ENCODE data around the gene COX10. TPM values are rescaled to one million over a fixed set of nuclear protein-coding genes. Genes with fewer than 3 reads are reported as not detected.
"Not testable (repeated sequence)": the region's sequence is repeated elsewhere in the genome, so short reads cannot be mapped to it uniquely, and the experiment has no call there.

The COX10 gene
- total RNA-seq, 4 donors from 2014 or later = 20.3 to 27.2 (median 22.0) TPM

GRCh38 chr17:14191469-14191868 is 122.2 kb downstream of the COX10 start:
- intact Hi-C loops (cut with DNase I); H3K4me1 ChIP-seq; H3K4me3 ChIP-seq; H3K27me3 ChIP-seq; H3K27ac ChIP-seq (replicated peaks in 1 of 4); H3K9me3 ChIP-seq; DNase-seq (ENCODE audit: extremely low spot score): not testable (repeated sequence)
- peaks cover 0 to 19% (median 1%) of the 10 kb centered on the region in 4 donors for H3K36me3 ChIP-seq

GRCh38 chr17:14192039-14192438 is 122.7 kb downstream of the COX10 start:
- H3K4me3 ChIP-seq; DNase-seq (ENCODE audit: extremely low spot score); H3K27me3 ChIP-seq; H3K9me3 ChIP-seq; intact Hi-C loops (cut with DNase I); H3K4me1 ChIP-seq; H3K27ac ChIP-seq (replicated peaks in 1 of 4): not testable (repeated sequence)
- WGBS = 89% methylated on average over 6 of the region's 11 CpGs
- H3K36me3 ChIP-seq = peaks cover 0 to 19% (median 3%) of the 10 kb centered on the region in 4 donors

GRCh38 chr17:14192636-14193344 is 123.5 kb downstream of the COX10 start:
- H3K4me1 ChIP-seq; H3K9me3 ChIP-seq; DNase-seq (ENCODE audit: extremely low spot score); H3K27me3 ChIP-seq; intact Hi-C loops (cut with DNase I); H3K27ac ChIP-seq (replicated peaks in 1 of 4); H3K4me3 ChIP-seq: not testable (repeated sequence)
- WGBS = 81% methylated on average over 13 of the region's 13 CpGs
- peaks cover 0 to 19% (median 3%) of the 10 kb centered on the region in 4 donors for H3K36me3 ChIP-seq

- no peak overlapping the region for H3K27ac ChIP-seq (replicated peaks in 1 of 4)
- DNase-seq (ENCODE audit: extremely low spot score) = no peak
- no peak overlapping the region for H3K4me3 ChIP-seq
- H3K27me3 ChIP-seq = no peaks in the 10 kb centered on the region
- peaks cover 0 to 10% (median 3%) of the 10 kb centered on the region in 4 donors for H3K4me1 ChIP-seq
- H3K36me3 ChIP-seq = peaks cover 0 to 23% (median 3%) of the 10 kb centered on the region in 4 donors
- 82% methylated on average over 4 of the region's 4 CpGs for WGBS
- TF ChIP-seq EP300 (IDR thresholded peaks at IDR 0.05) = no peak
- peak in 1 of 3 experiments; percentile 9 for TF ChIP-seq CTCF (IDR thresholded peaks at IDR 0.05)
- no peak for TF ChIP-seq POLR2AphosphoS5 (IDR thresholded peaks at IDR 0.05)
- intact Hi-C loops (cut with DNase I) = no loop called here
- H3K9me3 ChIP-seq = no peaks in the 10 kb centered on the region
Measured at GRCh38 chr17:14196377-14196997, 127.2 kb downstream of the COX10 start.

GRCh38 chr17:14197057-14197456 is 127.8 kb downstream of the COX10 start:
- no peak for DNase-seq (ENCODE audit: extremely low spot score)
- Histone ChIP-seq H3K9me3 (no peaks in the 10 kb centered on the region), H3K4me1 (peaks cover 0 to 10% (median 4%) of the 10 kb centered on the region in 4 donors), H3K36me3 (peaks cover 0 to 22% (median 3%) of the 10 kb centered on the region in 4 donors), H3K4me3 (no peak overlapping the region), H3K27me3 (no peaks in the 10 kb centered on the region), H3K27ac (replicated peaks in 1 of 4) (no peak overlapping the region)
- TF ChIP-seq POLR2AphosphoS5 (IDR thresholded peaks at IDR 0.05) (no peak), CTCF (IDR thresholded peaks at IDR 0.05) (no peak), POLR2A (IDR thresholded peaks at IDR 0.05; ENCODE audit: low read depth) (no peak), EP300 (IDR thresholded peaks at IDR 0.05) (no peak)
- intact Hi-C loops (cut with DNase I) = no loop called here
- 92% methylated on average over 2 of the region's 2 CpGs for WGBS

GRCh38 chr17:14197586-14197985 is 128.3 kb downstream of the COX10 start:
- intact Hi-C loops (cut with DNase I) = no loop called here
- Histone ChIP-seq H3K4me1 (peaks cover 0 to 10% (median 4%) of the 10 kb centered on the region in 4 donors), H3K9me3 (no peaks in the 10 kb centered on the region), H3K27ac (replicated peaks in 1 of 4) (no peak overlapping the region), H3K4me3 (no peak overlapping the region), H3K36me3 (peaks cover 0 to 20% (median 2%) of the 10 kb centered on the region in 4 donors), H3K27me3 (no peaks in the 10 kb centered on the region)
- TF ChIP-seq CTCF (IDR thresholded peaks at IDR 0.05) (no peak), POLR2AphosphoS5 (IDR thresholded peaks at IDR 0.05) (no peak), POLR2A (IDR thresholded peaks at IDR 0.05; ENCODE audit: low read depth) (no peak), EP300 (IDR thresholded peaks at IDR 0.05) (no peak)
- WGBS = 43% methylated on average over 4 of the region's 4 CpGs
- DNase-seq (ENCODE audit: extremely low spot score) = no peak

Measured in esophagus muscularis mucosa (tissue), 4 donors.